Stimulated activated CD4-positive, alpha-beta T cell treated with anti-CD3 and anti-CD28 coated beads, Interleukin-1b, Interleukin-23, amount 100 ng/mL, for 48 hours (primary cell): ENCODE results near the gene ENO4.

Experiments used
- DNase-seq: peaks from one replicate; pipeline ENCODE4 v3.0.0-alpha.2; 2020

Gene ENO4

GRCh38 chr10:116870949-116871348 lies 21.6 kb downstream of the ENO4 start:
- no peak for DNase-seq

GRCh38 chr10:116873134-116873533 lies 23.8 kb downstream of the ENO4 start:
- DNase-seq, result no peak

GRCh38 chr10:116875897-116876296 lies 26.6 kb downstream of the ENO4 start:
- DNase-seq, result no peak

GRCh38 chr10:116877391-116877790 lies 28.1 kb downstream of the ENO4 start:
- DNase-seq, result no peak

- DNase-seq, result no peak
These were observed 28.8 kb downstream of the ENO4 start for GRCh38 chr10:116878123-116878522.

GRCh38 chr10:116879817-116880216 lies 30.5 kb downstream of the ENO4 start:
- DNase-seq, result no peak

GRCh38 chr10:116880716-116881482 lies 31.6 kb downstream of the ENO4 start:
- no peak for DNase-seq

- DNase-seq, result no peak
These were observed 33.3 kb downstream of the ENO4 start for GRCh38 chr10:116882639-116883038.

GRCh38 chr10:116886772-116887171 lies 37.5 kb downstream of the ENO4 start:
- no peak for DNase-seq

- DNase-seq, result no peak
These were observed 39.2 kb downstream of the ENO4 start for GRCh38 chr10:116888380-116889055.

- DNase-seq, result no peak
These were observed 39.8 kb downstream of the ENO4 start for GRCh38 chr10:116889066-116889465.

GRCh38 chr10:116891208-116891607 lies 41.9 kb downstream of the ENO4 start:
- no peak for DNase-seq

GRCh38 chr10:116892907-116893685 lies 43.8 kb downstream of the ENO4 start:
- no peak for DNase-seq

GRCh38 chr10:116893686-116894037 lies 44.4 kb downstream of the ENO4 start:
- DNase-seq, result no peak

GRCh38 chr10:116899626-116900025 lies 50.3 kb downstream of the ENO4 start:
- no peak for DNase-seq

GRCh38 chr10:116905845-116906210 lies 56.5 kb downstream of the ENO4 start:
- no peak for DNase-seq

GRCh38 chr10:116907245-116907987 lies 58.1 kb downstream of the ENO4 start:
- DNase-seq, result no peak

GRCh38 chr10:116909307-116909706 lies 60.0 kb downstream of the ENO4 start:
- no peak for DNase-seq

GRCh38 chr10:116910910-116911309 lies 61.6 kb downstream of the ENO4 start:
- DNase-seq, result no peak

- no peak for DNase-seq
These were observed 62.9 kb downstream of the ENO4 start for GRCh38 chr10:116912162-116912561.

GRCh38 chr10:116913695-116914094 lies 64.4 kb downstream of the ENO4 start:
- no peak for DNase-seq

- DNase-seq, result no peak
These were observed 66.0 kb downstream of the ENO4 start for GRCh38 chr10:116915340-116915739.

GRCh38 chr10:116917481-116917880 lies 68.2 kb downstream of the ENO4 start:
- no peak for DNase-seq
